Progenitor cell of endocrine pancreas (in vitro differentiated cells): Measurements from ENCODE around the gene CHP2. TPM values are rescaled to one million over a fixed set of nuclear protein-coding genes. Genes with fewer than 3 reads are reported as not detected.
"Not testable (repeated sequence)": the region's sequence is repeated elsewhere in the genome, so short reads cannot be mapped to it uniquely, and the experiment has no call there.

Source experiments
- DNase-seq: peaks from one replicate; pipeline ENCODE4 v3.0.0; 2021; ENCODE audit warnings: low spot score; ENCODE audit not compliant: unreplicated experiment
- H3K27ac Mint-ChIP-seq: 2 replicates; pipeline ENCODE4 v1.8.0; 2021; ENCODE audit warnings: mild to moderate bottlenecking, moderate library complexity, mixed read lengths
- H3K27me3 Mint-ChIP-seq: 2 replicates; pipeline ENCODE4 v1.8.0; 2021; ENCODE audit warnings: mixed read lengths
- H3K36me3 Mint-ChIP-seq: 2 replicates; pipeline ENCODE4 v1.8.0; 2022; ENCODE audit warnings: mixed read lengths; ENCODE audit not compliant: insufficient read depth
- H3K4me1 Mint-ChIP-seq: 2 replicates; pipeline ENCODE4 v1.8.0; 2021; ENCODE audit warnings: low read depth, mixed read lengths
- H3K4me3 Mint-ChIP-seq: 2 replicates; pipeline ENCODE4 v1.8.0; 2021; ENCODE audit warnings: low read depth, mild to moderate bottlenecking, moderate library complexity, mixed read lengths
- H3K9me3 Mint-ChIP-seq: 2 replicates; pipeline ENCODE4 v1.8.0; 2021; ENCODE audit warnings: low read depth, mixed read lengths
- CTCF ChIP-seq: fragments of 200-600 bp; sonication (generic); IDR thresholded peaks from one replicate; pipeline ENCODE4 v1.5.0; 2021; ENCODE audit warnings: antibody characterized with exemption, mild to moderate bottlenecking; ENCODE audit not compliant: unreplicated experiment
- total RNA-seq: library from RNA; stranded (reverse); gene quantifications from 2 replicates; pipeline ENCODE4 v1.2.1, GENCODE V29; 2021

The CHP2 gene
- total RNA-seq, 1 donor from 2014 or later, result not detected

GRCh38 chr16:23739516-23739915, 15.3 kb upstream of the CHP2 start:
- no peak for TF ChIP-seq CTCF
- Mint-ChIP-seq H3K4me1 (no peaks in the 10 kb centered on the region), H3K27ac (no peak overlapping the region), H3K27me3 (peaks cover 28% of the 10 kb centered on the region), H3K9me3 (no peaks in the 10 kb centered on the region), H3K36me3 (no peaks in the 10 kb centered on the region), H3K4me3 (no peak overlapping the region)
- DNase-seq, result no peak

GRCh38 chr16:23741675-23742303, 13.0 kb upstream of the CHP2 start:
- no peak for TF ChIP-seq CTCF
- H3K27ac Mint-ChIP-seq, result no peak overlapping the region
- DNase-seq, result no peak
- H3K36me3 Mint-ChIP-seq, result no peaks in the 10 kb centered on the region
- no peaks in the 10 kb centered on the region for H3K4me1 Mint-ChIP-seq
- H3K9me3 Mint-ChIP-seq, result no peaks in the 10 kb centered on the region
- peaks cover 34% of the 10 kb centered on the region for H3K27me3 Mint-ChIP-seq
- H3K4me3 Mint-ChIP-seq, result no peak overlapping the region

GRCh38 chr16:23742766-23743165, 12.1 kb upstream of the CHP2 start:
- H3K4me3 Mint-ChIP-seq, result no peak overlapping the region
- H3K36me3 Mint-ChIP-seq, result no peaks in the 10 kb centered on the region
- no peak overlapping the region for H3K27ac Mint-ChIP-seq
- DNase-seq, result no peak
- no peak for TF ChIP-seq CTCF
- H3K4me1 Mint-ChIP-seq, result no peaks in the 10 kb centered on the region
- H3K9me3 Mint-ChIP-seq, result no peaks in the 10 kb centered on the region
- H3K27me3 Mint-ChIP-seq, result peaks cover 35% of the 10 kb centered on the region

- peaks cover 26% of the 10 kb centered on the region for H3K27me3 Mint-ChIP-seq
- H3K36me3 Mint-ChIP-seq, result no peaks in the 10 kb centered on the region
- no peaks in the 10 kb centered on the region for H3K9me3 Mint-ChIP-seq
- no peak for DNase-seq
- H3K4me3 Mint-ChIP-seq, result no peak overlapping the region
- H3K27ac Mint-ChIP-seq, result no peak overlapping the region
- TF ChIP-seq CTCF, result no peak
- H3K4me1 Mint-ChIP-seq, result no peaks in the 10 kb centered on the region
Measured at GRCh38 chr16:23745263-23745662, 9.6 kb upstream of the CHP2 start.

DNA sequence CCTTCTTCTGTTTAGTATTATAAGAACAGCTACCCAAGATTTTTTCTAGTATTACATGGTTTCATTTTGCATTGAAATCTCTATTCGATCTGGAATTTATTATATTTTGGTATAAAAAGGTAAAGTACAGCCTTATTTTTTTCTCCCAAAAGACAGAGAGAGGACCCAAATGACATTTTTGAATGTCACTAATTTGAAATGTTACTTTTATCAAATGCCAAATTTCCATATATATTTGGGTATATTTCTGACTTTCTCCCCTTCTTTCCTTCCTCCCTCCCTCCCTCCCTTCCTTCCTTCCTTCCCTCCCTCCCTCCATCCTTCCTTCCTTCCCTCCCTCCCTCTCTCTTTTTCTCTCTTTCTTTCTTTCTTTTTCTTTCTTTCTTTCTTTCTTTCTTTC, 6.2 kb upstream of the CHP2 start:
- H3K36me3 Mint-ChIP-seq, result no peaks in the 10 kb centered on the region
- no peak for TF ChIP-seq CTCF
- no peaks in the 10 kb centered on the region for H3K4me1 Mint-ChIP-seq
- DNase-seq, result no peak
- H3K4me3 Mint-ChIP-seq, result no peak overlapping the region
- H3K27me3 Mint-ChIP-seq, result peaks cover 22% of the 10 kb centered on the region
- H3K9me3 Mint-ChIP-seq, result no peaks in the 10 kb centered on the region
- H3K27ac Mint-ChIP-seq, result no peak overlapping the region

DNA sequence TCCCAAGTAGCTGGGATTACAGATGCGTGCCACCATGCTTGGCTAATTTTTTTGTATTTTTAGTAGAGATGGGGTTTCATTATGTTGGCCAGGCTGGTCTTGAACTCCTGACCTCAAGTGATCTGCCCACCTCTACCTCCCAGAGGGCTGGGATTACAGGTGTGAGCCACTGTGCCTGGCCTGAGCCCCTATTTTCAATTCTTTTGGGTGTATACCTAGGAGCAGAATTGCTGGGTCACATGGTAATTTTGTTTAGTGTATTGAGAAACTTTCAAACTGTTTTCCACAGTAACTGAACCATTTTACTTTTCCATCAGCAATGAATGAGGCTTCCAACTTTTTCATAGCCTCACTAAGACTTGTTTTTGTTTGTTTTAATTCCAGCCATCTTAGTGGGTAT, 3.8 kb upstream of the CHP2 start:
- DNase-seq, H3K9me3 Mint-ChIP-seq, H3K27ac Mint-ChIP-seq, H3K36me3 Mint-ChIP-seq, H3K4me1 Mint-ChIP-seq, H3K4me3 Mint-ChIP-seq: not testable (repeated sequence)
- peaks cover 35% of the 10 kb centered on the region for H3K27me3 Mint-ChIP-seq
